GDM1 (cell line): ENCODE data around the gene DIP2C.
"Not testable (repeated sequence)": the region's sequence is repeated elsewhere in the genome, so short reads cannot be mapped to it uniquely, and the experiment has no call there.

Experiments
- DNase-seq: peaks from one replicate; lab custom pipeline; 2025; lab: John Stamatoyannopoulos, UW

DIP2C gene

GRCh38 chr10:356452-356851 is 333.0 kb downstream of the DIP2C start:
- no peak for DNase-seq

- no peak for DNase-seq
Observed at GRCh38 chr10:354901-355617, 334.4 kb downstream of the DIP2C start.

- no peak for DNase-seq
Observed at GRCh38 chr10:352476-353235, 336.8 kb downstream of the DIP2C start.

- DNase-seq = no peak
Observed at GRCh38 chr10:351770-352334, 337.6 kb downstream of the DIP2C start.

- DNase-seq = no peak
Observed at GRCh38 chr10:350981-351501, 338.4 kb downstream of the DIP2C start.

GRCh38 chr10:349081-349480 is 340.4 kb downstream of the DIP2C start:
- DNase-seq = no peak

GRCh38 chr10:348456-348855 is 341.0 kb downstream of the DIP2C start:
- no peak for DNase-seq

GRCh38 chr10:347774-348173 is 341.7 kb downstream of the DIP2C start:
- not testable (repeated sequence) for DNase-seq

- not testable (repeated sequence) for DNase-seq
Observed at GRCh38 chr10:347190-347589, 342.3 kb downstream of the DIP2C start.

GRCh38 chr10:344582-345200 is 344.8 kb downstream of the DIP2C start:
- DNase-seq = no peak

- DNase-seq = no peak
Observed at GRCh38 chr10:343231-344220, 345.9 kb downstream of the DIP2C start.

GRCh38 chr10:341081-341740 is 348.3 kb downstream of the DIP2C start:
- DNase-seq = no peak

GRCh38 chr10:340646-341045 is 348.8 kb downstream of the DIP2C start:
- DNase-seq = no peak

- DNase-seq = no peak
Observed at GRCh38 chr10:339038-339391, 350.5 kb downstream of the DIP2C start.

- no peak for DNase-seq
Observed at GRCh38 chr10:338171-339037, 351.1 kb downstream of the DIP2C start.

- DNase-seq = no peak
Observed at GRCh38 chr10:336247-336646, 353.2 kb downstream of the DIP2C start.

- DNase-seq = no peak
Observed at GRCh38 chr10:335151-335800, 354.2 kb downstream of the DIP2C start.

GRCh38 chr10:331186-331585 is 358.3 kb downstream of the DIP2C start:
- no peak for DNase-seq

GRCh38 chr10:329361-330099 is 359.9 kb downstream of the DIP2C start:
- DNase-seq = peak; percentile 56
